DMS53 (cell line): ENCODE measurements around the gene MTG2.
A peak's percentile ranks its signal among the peaks of the same experiment; 100 is the strongest.

Source experiments
- DNase-seq: peaks from one replicate; lab custom pipeline; 2025; lab: John Stamatoyannopoulos, UW

MTG2 gene

GRCh38 chr20:62219992-62220665 lies 37.3 kb downstream of the MTG2 start, which contains the start of gene HRH3:
Gene HRH3 (minus strand): TSS chr20:62220278. CDS start chr20:62219970, 308 bp downstream.
- DNase-seq, result peak; percentile 70

- DNase-seq, result peak; percentile 60
Observed at GRCh38 chr20:62220666-62221568, 38.1 kb downstream of the MTG2 start.

DNA sequence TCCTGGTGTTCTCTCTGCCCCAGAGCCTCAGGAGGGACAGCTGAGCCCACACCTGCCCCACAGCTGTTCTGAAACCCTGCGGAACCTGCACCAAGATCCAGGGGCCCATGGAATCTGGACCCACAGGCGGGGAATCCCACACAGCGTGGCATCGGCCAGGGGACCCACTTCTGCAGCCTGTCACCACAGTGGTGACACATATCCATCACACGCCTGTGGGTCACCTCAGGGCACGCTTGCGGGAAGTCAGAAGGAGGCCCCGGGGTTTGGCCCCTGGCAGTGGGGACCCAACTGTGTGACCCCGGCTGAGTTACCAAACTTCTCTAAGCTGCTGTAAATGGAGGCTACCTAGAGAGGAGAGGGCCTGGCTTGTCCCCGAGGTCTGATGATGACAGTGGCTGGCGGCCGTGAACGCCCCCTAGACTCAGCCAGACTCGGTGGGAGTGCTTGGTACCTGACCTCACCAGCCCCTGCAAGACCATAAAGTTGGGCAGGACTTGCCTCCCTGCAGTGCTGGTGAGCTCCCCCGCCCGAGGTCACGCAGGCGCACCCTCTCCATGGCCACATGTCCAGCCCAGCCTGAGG lies 39.5 kb downstream of the MTG2 start:
- no peak for DNase-seq

GRCh38 chr20:62222972-62223371 lies 40.1 kb downstream of the MTG2 start:
- DNase-seq, result no peak

DNA sequence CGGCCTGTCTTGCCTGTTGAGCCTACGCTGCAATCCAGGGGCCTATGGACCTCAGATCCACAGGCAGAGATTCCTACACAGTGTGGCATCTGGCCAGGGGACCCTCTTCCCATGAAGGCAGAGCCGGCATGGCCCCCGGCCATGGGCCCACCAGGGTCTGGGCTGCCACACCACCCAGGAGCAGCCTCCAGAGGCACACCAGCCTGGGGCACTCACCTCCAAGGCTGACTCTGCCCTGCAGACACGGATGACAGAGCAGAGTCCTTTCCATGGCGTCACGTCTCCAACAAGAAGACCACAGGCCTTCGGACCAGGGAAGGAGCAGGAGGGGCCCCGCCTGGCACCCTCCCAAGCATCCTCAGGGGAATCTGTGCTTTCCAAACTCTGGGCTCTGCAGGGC lies 40.7 kb downstream of the MTG2 start:
- DNase-seq, result no peak

GRCh38 chr20:62224113-62224855 lies 41.5 kb downstream of the MTG2 start:
- DNase-seq, result no peak

DNA sequence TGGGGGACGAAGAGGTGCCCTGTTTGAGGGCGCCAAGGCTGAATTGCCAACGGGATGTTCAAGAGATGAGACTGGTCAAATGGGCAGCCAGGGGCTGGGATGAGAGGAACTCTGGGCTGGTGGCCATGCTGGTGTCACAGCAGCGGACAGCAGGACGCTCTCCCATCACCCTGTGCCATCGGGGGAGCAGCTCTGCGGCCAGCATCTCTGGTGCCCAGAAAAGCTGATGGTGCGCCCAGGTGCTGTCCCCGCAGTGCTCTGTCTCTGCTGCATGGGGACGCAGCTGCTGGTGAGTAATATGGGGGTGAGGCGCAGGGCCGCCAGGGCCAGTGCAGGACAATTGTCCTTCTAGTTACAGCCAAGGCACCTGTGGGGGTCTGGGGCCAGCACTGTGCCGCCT lies 42.2 kb downstream of the MTG2 start:
- DNase-seq, result no peak

- no peak for DNase-seq
Observed at GRCh38 chr20:62225820-62226635, 43.2 kb downstream of the MTG2 start.

GRCh38 chr20:62226707-62227590 lies 44.1 kb downstream of the MTG2 start:
- no peak for DNase-seq

DNA sequence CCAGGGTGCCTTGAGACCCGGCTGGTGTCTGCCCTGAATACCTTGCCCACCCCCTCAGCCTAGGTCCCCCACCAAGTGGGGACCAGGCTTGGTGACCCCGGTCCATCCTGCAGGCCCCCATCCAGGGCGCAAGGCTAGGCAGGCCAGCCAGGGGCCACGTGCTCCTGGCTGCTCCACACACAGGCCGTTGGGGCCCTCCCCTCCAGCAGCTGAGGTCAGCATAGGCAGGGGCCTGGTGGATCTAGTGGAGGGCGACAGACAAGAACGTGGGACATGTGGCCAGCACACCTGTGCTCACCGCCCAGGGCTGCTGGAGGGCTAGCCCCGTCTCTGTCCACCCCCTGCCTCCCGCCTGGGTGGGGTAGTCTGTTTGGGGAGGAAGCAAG lies 44.8 kb downstream of the MTG2 start:
- DNase-seq, result peak; percentile 66

- DNase-seq, result peak; percentile 80
Observed at GRCh38 chr20:62227977-62228958, 45.4 kb downstream of the MTG2 start.

DNA sequence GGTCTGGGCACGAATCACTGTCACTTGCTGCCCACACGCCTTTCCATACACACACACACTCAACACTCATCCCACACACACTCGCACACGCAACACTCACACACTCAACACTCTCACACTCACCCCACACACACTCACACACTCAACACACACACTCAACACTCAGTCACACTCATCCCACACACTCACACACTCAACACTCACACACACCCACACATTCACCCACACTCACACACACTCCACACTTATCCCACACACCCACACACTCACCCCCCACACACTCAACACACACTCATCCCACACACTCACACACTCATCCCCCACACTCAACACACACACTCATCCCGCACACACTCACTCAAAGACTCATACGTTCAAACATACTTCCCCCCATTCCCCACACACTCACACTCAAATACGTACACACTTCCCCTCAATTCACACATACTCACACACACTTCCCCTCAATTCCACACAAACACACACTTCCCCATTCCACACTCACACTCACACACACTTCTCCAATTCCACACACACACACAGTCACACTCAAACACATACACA lies 46.2 kb downstream of the MTG2 start:
- DNase-seq, result no peak

GRCh38 chr20:62229667-62230066 lies 46.8 kb downstream of the MTG2 start:
- no peak for DNase-seq

- DNase-seq, result no peak
Observed at GRCh38 chr20:62230276-62230675, 47.4 kb downstream of the MTG2 start.

DNA sequence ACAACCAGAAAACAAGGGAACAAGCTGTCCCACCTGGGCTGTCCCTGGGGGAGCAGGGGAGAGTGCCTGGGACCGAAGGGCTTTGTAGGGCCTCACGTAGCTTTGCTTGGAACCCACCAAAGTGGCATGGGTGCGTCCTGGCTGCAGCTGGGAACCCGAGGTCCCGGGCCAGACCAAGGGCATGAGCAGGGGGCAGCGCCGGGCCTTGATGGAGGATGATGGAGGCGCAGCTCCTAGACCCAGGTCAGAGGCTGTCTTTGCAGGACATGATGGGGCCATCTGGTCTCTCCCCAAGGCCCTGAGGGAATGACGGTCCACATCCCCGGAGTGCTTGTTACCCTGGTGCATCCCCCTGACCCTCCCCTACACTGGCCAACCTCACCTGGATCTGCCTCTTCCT lies 47.9 kb downstream of the MTG2 start:
- no peak for DNase-seq

DNA sequence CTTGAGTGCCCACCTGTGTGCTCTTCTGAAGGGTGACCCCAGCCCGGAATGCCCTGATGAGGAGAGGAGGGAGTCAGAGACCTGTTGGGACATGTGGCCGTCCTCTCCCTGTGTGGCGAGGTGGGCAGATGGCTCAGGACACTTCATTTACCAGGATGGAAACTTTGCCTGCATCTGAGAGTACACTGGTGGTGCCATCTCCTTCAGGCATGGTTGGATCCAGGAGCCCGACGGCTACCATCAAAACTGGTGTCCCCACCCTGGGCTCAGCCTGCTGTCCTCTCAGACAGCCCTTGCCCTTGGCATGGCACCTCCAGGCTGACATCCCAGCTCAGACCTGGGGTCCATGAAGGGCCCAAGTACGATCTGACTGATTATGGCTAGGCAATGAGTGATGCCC lies 48.5 kb downstream of the MTG2 start:
- no peak for DNase-seq

DNA sequence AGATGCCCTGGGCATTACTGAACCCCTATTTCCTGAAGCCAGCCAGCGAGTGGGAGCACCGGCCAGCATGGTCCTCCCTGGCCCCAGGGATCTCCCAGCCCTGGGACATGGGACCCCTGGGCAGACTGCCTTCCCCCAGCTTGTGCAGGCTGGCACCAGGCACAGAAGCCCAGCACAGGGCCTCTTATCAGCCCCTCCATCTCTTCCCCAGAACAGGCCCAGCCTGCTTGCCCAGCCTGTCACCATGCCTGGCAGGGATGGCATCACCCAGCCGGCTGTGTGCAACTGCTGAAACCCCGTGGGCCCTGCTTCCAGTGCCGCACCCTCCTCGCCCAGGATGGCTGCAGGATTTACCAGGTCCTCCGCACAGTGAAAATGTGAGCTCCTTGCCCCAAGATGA lies 49.4 kb downstream of the MTG2 start:
- no peak for DNase-seq

GRCh38 chr20:62232770-62233645 lies 50.2 kb downstream of the MTG2 start:
- no peak for DNase-seq
